Stimulated activated CD8-positive, alpha-beta memory T cell treated with anti-CD3 and anti-CD28 coated beads, Interleukin-12 subunit alpha, Interleukin-12 subunit beta, amount 100 ng/mL, for 24 hours (primary cell): ENCODE data around the gene CASK.
"Not testable (repeated sequence)": the region's sequence is repeated elsewhere in the genome, so short reads cannot be mapped to it uniquely, and the experiment has no call there.

Source experiments
- DNase-seq: peaks from one replicate; pipeline ENCODE4 v3.0.0-alpha.2; 2020; ENCODE audit errors: extremely low read depth

Gene CASK

DNA sequence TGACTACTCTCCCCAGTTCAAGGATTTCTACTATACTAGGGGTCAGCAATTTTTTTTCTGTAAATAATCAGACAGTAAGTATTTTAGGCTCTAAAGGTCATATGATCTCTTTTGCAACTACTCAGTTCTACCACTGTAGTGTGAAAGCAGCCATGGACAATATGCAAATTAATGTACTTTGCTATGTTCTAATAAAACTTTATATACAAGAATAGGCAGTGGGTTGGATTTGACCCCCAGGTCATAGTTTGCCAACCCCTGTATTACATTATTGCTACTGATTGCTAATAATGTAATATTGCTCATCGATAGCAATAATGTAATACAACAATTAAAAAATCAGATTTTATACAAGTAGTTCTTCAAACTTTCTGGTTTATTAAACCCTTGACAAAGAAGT, 293.8 kb downstream of the CASK start:
- no peak for DNase-seq

DNA sequence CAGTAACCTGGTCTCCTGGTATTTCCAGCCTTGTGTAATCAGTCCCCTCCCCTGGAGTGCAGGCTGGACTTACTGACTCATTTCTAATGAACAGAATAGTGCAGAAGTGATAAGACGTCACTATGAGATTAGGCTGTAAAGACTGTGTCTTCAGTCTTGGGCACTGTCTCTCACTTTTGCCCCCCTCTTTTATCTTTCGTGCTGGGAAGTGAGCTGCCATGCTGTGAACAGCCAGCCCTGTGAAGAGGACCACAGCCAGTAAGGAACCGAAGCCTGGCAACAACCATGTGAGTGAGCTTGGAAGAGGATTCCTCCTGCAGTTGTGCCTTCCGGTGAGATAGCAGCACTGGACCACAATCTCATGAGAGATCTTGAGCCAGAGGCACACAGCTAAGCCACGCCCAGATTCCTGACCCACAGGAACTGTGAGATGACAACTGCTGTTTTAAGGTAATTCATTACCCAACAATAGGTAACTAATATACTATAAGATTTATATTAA, 302.1 kb downstream of the CASK start:
- DNase-seq: no peak

DNA sequence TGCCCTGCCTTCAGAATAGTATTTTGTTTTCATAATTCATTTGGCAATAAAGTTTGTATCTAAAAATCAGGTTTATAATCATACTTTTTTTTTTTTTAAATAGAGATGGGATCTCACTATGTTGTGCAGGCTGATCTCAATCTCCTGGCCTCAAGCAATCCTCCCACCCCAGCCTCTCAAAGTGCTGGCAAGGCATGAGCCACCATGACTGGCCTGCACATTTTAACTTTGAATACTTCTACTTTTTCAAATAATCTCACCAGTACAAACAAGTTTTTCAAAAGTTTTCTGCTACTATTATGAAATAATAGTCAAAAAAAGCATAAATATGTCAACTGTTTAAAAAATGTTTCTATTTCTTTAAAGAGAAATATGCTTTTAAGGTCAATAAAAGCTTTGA, 304.1 kb downstream of the CASK start:
- no peak for DNase-seq

DNA sequence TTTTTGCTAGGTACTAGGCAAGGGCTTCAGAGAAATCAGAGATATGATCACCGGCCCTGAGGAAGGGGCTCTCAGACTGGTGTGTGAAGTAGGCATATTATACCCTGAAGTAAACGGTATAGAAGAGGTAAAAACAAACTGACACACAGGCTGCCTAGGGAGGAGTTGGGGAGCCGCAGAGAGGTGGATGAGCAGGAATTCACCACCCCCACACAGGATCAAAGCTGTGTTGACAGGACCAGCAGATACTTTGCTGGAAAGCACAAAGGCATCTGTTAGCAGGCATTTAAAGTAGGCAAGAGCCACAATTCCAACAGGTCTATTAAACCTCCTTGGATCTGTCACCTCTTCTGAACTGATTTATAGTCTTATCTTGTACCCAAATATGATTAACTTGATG, 306.4 kb downstream of the CASK start:
- DNase-seq: no peak

DNA sequence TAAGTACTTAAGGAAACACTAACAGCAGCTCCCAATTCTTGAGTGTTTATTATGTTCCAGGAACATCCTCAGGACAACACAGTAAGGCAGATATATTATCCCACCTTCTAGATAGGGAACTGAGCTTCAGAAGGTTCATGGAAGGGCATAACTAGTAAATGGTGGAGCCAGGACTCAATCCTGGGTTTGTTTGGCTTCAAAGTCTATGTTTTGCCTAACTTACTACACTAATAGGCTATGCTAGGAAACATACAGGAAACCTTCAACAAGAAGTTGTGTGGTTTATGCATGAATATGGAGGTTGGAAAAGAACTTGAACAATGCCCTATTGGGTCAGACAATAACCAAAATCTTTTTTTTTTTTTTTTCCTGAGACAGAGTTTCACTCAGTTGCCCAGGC, 307.1 kb downstream of the CASK start:
- DNase-seq: no peak

DNA sequence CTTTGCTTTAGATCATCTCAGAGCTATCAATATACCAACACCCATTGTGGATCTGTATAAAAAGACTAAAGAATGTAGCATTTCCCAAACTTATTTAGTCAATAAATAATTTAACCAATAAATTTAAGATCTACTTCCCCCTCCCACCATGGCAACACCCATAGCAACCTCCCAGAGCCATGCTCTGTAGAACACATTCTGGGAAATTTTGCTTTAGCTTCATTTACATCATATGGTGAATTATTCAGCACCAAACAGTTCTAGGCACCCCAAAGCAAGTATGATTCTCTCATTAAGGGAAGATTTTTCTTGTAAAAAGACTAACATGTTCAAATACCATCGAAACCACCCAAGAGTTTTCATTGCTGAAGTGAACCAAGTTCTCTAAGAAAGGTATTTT, 315.1 kb downstream of the CASK start:
- DNase-seq: no peak

DNA sequence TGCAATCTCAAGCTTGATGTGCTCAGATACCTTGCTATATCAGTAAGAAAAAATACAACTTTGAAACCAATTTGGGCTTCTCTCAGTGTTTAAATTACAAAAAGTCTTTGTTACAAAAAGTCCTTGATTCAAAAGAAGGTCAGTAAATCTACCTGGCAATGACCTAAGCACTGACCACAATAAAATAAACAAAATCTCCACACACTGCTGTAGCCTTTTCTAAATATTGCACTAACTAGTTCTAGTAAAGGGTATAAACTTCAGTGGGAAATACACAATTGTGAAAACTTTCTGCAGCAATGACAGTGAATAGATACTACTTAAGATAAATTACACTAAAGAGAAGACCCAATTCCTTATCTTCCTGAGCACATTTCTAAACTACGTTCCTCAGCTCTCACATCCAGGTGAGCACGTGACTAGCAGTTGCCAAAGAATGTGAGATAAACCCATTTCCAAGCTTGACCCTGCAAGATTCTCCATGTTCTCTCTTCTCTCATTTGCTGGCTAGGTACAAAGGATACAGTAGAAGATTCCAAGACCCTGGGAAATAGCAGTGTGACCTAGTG, 316.0 kb downstream of the CASK start:
- DNase-seq: no peak

DNA sequence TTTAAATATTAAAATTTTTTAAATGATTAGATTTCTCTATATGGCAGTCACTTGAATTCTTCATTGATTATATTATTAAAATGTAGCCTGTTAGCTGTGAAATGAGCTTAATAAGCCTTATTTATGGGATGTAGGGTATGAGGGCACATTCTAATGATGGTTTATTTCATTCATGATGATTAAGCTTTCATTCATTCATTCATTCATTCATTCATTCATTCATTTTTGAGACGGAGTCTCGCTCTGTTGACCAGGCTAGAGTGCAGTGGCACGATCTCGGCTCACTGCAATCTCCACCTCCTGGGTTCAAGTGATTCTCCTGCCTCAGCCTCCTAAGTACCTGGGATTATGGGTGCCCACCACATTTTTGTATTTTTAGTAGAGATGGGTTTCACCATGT, 317.3 kb downstream of the CASK start:
- not testable (repeated sequence) for DNase-seq

DNA sequence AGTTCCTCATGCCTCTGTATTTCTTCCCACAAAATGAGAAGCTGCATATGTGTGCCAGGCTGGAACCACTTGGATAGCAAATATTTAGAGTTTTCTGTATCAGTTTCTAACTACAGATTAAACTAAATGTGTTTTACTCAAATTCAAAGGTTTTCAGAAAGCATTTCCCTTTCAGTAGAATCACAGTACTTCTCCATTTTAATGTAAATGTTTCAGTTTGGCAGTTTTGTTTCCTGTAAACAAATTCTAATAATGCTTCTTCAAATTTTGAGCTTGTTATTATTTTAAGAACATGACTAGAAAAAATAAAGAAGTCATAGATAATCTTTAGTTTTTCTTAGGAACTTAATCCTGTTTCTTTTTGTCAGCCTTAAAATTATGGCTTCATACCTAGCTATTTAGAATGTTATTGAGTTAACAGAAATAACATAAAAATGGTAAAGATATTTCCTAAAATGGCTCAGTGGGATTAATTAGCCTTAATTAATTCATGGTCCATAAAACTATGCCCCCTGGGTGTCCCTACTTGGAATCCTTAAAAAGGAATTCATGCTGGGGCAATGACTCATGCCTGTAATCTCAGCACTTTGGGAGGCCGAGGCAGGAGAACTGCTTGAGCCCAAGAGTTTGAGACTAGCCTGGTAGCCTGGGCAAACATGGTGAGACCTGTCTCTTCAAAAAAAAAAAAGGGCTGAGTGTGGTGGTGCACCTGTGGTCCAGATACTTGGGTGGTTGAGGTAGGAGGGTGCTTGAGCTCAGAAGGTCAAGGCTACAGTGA, 318.4 kb downstream of the CASK start:
- DNase-seq: no peak

DNA sequence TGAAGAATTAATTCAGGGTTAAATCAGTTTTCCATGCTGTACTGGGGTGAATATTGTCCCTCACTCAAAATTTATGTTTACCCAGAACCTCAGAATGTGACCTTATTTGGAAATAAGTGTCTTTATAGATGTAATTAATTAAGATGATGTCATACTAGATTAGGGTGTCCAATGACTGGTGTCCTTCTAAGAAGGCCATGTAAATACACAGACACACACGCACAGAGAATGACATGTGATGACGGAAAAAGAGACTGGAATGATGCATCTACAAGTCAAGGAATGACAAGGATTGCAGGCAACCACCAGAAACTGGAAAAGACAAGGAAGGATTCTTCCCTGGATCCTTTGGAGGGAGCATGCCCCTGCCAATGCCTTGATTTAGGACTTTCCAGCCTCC, 319.2 kb downstream of the CASK start:
- DNase-seq: no peak

DNA sequence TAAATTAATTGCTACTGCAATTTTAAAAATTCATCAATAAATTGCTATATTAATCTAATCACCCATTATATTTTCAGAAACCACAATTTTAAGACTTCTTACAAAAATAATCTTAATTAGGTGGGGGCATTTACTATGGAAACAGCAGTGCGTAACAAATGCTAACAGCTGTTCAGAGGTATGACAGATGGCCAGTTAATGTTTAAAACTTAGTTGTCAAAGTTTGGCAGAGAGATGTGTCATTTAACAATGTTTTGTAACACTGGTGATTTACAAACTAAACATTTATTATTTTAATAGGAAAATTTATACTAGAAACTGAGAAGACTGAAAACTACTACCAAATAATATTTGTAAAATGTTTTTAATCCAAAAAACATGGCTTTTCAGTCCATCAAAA, 319.8 kb downstream of the CASK start:
- DNase-seq: no peak

DNA sequence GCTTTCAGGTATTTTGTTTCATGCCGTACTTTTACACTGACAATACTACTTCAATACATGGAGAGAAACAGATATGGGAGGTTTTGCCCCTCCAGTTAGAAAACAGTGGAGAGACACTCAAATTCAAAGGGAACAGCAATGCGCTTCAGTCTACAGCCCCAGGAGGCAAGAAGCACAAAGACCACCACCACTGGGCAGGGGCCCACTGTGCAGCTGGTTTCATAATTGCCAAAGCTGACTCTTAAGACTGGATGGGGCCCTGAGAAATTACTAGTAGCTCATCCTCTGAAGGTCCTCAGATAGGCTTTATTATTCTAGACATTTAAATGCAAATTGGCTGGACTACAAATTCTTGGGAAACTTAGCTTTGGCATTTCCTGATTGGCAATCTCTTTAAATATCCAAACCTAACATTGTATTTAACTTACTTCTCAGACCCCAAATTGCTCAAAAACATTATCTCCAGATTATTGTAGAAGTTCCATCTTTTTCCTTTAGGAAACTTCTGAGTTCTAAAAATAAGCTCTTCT, 320.5 kb downstream of the CASK start:
- no peak for DNase-seq

DNA sequence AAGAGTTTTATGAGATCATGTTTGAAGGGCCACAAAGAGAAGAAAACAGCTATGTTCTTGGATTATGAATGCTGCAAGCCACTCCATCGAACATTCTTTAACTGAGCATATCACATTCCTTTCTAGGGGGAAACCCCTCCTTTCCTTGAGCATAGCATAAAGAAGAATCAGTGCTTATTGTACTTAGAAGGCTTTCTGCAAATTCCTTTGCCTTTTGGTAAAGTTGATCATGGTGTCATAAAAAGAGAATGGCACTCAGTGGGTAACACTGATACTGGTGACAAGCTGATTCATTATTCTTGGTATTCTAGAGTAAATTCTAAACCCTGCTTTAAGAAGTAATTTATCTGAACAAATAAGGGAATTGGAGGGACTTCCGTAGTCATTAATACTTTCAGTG, 323.1 kb downstream of the CASK start:
- no peak for DNase-seq

DNA sequence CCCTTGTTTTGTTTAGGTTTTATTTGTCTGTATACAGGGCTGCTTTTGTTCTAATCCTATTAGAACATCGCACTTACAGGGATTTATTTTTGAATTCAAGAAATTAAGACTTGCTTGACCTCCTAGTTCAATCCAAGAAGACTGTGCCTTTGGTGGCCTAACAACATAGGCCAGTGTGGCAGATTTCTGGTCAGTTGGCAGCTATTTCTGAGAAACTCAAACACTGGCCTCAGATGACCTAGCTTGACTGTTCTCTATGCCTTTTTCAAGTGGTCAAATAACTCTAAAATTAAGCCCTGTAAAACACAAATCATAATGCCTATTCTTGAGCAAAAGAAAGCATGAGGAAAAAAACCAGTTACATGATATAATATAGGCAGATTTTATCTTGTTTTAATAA, 323.8 kb downstream of the CASK start:
- no peak for DNase-seq

DNA sequence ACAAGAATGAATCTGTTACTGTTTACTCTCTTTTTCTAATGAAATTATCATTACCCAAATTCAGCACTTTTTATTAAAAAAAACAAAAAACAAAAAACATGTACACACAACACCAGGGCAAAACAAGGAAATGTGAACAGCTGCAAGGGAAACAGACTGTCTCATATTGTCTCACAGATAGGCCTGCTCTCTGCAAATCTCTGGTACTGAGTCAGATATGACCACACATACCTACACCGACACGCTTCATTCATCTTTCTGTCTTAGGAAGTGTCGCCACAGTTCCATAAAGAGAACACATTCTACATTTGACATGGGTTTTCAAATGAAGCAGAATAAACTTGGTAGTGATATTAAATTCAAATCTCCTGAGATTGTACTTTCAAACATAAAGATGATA, 326.8 kb downstream of the CASK start:
- DNase-seq: no peak

DNA sequence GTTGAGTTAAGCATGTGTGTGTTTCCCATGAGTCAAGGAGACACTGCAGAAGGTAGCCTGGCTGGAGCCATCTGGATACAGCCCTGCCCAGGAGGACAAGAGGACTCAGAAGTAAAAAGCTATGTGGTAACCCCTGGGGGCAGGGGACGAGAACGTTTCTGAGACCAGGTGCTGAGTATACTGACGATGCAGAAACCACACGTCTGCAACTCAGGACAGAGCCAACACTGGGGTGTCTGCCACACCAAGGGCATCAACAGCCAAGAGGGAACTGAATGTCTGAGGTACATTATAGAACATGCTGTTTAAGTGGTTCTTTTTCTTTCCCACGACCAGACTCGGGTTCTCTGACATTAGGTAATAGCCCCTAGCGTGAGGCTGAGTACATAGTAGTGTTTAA, 328.7 kb downstream of the CASK start:
- no peak for DNase-seq

DNA sequence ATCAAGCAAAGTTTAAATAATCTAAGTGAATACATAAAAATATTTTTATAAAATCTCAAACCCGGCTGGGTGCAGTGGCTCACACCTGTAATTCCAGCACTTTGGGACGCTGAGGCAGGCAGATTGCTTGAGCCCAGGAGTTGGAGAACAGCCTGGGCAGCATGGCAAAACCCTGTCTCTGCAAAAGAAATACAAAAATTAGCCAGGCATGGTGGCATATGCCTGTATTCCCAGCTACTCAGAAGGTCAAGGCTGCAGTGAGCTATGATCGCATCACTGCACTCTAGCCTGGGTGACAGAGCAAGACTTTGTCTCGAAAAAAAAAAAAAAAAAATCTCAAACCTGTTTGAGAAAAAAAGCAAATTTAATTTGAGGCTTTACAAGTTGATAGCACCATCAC, 331.4 kb downstream of the CASK start:
- DNase-seq: no peak

DNA sequence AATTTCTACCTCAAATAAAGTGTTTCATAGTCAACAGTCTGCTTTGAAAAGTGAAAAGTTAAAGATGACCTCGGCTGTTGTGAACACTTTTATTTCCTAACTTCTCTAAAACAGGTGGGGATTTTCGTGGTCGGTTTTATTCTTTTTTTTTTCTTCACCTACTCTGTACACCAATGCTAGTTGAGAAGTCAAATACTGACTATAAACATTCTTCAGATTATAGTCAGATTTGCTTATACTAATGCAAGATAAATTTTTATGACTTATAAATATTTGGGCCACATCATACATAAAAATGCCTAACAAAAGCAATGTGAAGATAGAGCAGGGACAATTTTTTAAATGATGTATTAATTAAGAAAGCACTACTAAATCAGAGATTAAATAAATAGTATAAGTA, 332.7 kb downstream of the CASK start:
- no peak for DNase-seq

DNA sequence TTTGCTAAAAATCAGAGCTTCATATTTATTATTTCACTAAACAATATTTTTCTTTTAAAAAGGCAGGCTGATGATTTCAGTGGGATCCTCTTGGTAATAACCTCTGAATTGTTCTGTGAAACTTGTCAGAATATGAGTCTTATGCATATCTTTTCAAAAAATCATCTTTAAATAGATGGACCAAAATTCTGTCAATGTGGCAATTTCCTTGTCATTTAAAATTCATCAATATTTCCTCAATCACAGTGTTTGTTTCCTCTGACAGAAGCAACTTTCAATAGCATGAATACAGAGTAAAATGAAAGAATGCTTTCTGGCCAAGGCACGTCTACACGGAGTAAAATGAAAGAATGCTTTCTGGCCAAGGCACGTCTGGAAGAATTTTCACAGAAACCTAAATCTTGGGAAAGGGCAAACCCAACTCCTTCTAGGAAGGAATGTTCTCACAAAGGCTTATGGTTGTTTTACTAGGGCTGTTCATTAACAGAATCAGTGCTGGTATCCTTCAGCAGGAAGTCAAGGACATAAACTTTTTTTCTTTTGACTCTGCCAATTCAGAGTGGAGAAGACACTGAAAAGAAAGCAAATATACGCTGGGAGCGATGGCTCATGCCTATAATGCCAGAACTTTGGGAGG, 333.6 kb downstream of the CASK start:
- no peak for DNase-seq

DNA sequence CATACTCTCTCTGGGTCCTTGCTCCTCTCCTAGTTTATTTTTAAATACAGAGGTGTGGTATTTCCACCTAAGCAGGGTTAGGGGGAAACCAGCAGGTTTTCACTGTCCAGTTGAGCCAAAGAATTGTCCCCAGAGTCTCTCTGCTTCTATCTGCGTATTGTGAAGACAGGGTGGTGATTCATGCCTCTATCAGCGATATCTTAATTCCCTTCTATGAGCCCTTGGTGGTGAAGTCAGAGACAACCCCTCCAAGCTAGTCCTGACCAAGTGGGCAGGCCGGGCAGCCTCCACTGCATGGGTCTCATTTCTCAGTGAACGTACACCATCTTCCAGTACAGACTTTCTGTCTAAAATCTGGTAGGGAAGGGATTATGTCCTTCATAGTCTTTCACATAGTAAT, 335.1 kb downstream of the CASK start:
- no peak for DNase-seq

DNA sequence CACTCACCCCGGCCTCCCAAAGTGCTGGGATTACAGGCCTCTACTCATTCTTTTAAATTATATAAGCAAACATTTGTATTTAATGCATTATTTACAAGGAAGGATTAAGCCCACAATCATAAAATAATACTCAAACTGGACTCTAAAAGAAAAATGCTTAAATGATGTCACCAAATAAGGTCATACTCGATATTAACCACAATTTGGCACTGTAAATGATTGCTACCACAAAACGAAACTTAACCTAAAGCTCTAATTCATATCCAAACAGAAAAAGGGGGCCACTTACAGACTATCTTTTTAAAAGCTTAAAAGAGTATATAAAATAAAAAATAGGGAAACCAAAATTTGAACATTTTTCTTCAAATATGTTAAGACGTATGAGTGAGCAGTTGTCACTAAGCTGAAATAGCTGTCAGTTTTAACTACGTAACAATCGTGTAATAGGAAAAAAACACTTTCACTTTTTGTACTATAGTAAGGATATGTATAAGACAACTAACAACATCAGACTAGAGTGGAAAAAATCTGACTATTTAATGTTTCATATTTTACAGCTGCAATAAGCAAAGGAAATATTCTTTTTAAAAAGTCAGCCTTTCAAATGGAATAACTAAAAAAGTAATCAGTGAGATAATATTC, 342.8 kb downstream of the CASK start:
- DNase-seq: no peak

DNA sequence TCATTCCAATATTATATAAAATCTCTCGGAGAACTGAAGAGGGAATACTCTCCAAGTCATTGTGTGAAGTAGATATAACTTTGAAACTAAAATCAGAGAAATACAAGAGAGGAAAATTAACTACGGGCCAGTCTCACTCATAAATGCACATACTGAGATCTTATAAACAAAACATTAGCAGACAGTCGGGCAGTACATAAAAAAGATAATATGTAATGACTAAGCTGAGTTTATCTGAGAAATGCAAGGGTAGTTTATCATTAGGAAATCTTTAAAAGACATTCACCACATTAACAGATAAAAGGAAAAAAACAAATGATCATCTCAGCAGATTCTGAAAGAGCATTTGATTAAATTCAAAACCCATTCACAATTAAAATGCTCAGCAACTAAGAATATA, 359.5 kb downstream of the CASK start:
- no peak for DNase-seq

DNA sequence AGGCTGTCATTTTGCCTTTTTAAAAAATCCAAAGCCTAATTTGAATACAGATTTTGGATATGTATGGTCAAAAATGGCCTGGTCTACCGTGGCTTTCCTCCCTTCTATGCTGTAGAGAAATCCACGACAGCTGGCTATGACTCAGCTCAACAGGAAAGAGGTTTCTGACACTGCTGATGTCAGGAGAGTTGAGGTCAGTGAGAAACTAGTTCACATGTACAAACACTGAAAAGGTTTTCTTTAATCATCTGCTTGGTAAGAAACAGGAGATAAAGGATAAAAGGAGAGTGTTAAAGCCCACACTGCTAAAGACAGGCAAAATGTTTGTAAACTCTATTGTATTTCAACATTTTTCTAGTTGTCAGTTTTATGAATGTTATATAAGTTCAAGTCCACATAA, 362.3 kb downstream of the CASK start:
- no peak for DNase-seq
